HEK293 (cell line): Measurements from ENCODE around the gene SELENOO.

ENCODE experiments used
- CTCF ChIA-PET: fragments of 350-600 bp; formaldehyde crosslinking; extraction: SDS; loops from one replicate; lab custom pipeline; 2021; ENCODE audit warnings: antibody characterized with exemption; lab: Yijun Ruan, JAX
- POLR2A ChIA-PET: fragments of 300-600 bp; formaldehyde crosslinking; extraction: SDS; loops from one replicate; lab custom pipeline; 2020; ENCODE audit warnings: antibody characterized with exemption, inconsistent platforms; lab: Yijun Ruan, JAX
- H3K27ac ChIP-seq: fragments of 200-500 bp; sonication (Bioruptor generic); 2 replicates; pipeline ENCODE4 v1.5.1; 2014; ENCODE audit warnings: low read depth, low read length, control low read depth, inconsistent platforms; ENCODE audit errors: extremely low read depth
- H3K36me3 ChIP-seq, 2 experiments: fragments of 200-500 bp in 1 of 2; sonication (Bioruptor generic) in 1 of 2; 1 replicate in 1 of 2; 2 replicates in 1 of 2; pipeline ENCODE4 v1.5.1; 2014 to 2017; ENCODE audit warnings: inconsistent platforms in 2 of 2, low read length in 2 of 2; ENCODE audit not compliant: control insufficient read depth in 2 of 2, insufficient read depth in 1 of 2
- H3K4me1 ChIP-seq: fragments of 200-500 bp; sonication (Bioruptor generic); 2 replicates; pipeline ENCODE4 v1.5.1; 2014; ENCODE audit warnings: mild to moderate bottlenecking, low read length, inconsistent platforms; ENCODE audit not compliant: control insufficient read depth, insufficient read depth
- H3K4me3 ChIP-seq: 2 replicates; pipeline ENCODE4 v1.5.1; 2011; ENCODE audit warnings: low read depth, mild to moderate bottlenecking, control low read depth, low read length, moderate library complexity
- H3K9me3 ChIP-seq: fragments of 200-500 bp; sonication (Bioruptor generic); 2 replicates; pipeline ENCODE4 v1.5.1; 2014; ENCODE audit warnings: low read depth, low read length, inconsistent platforms; ENCODE audit not compliant: control insufficient read depth, insufficient read depth
- BCL11A ChIP-seq: fragments of 450-650 bp; formaldehyde crosslinking; IDR thresholded peaks from 2 replicates; pipeline ENCODE4 v1.5.1; 2016; ENCODE audit warnings: low read depth, missing biosample characterization, missing genetic modification characterization
- EGR2 ChIP-seq: fragments of 450-650 bp; formaldehyde crosslinking; IDR thresholded peaks from 2 replicates; pipeline ENCODE4 v1.5.1; 2016; ENCODE audit warnings: low read depth, missing biosample characterization, missing genetic modification characterization
- GLIS1 ChIP-seq: fragments of 450-650 bp; formaldehyde crosslinking; IDR thresholded peaks from 2 replicates; pipeline ENCODE4 v1.5.1; 2016; ENCODE audit warnings: missing biosample characterization, missing genetic modification characterization
- GLIS2 ChIP-seq: fragments of 450-650 bp; formaldehyde crosslinking; IDR thresholded peaks from 2 replicates; pipeline ENCODE4 v1.5.1; 2016; ENCODE audit warnings: missing biosample characterization, missing genetic modification characterization
- ZFP69B ChIP-seq: fragments of 450-650 bp; formaldehyde crosslinking; IDR thresholded peaks from 2 replicates; pipeline ENCODE4 v1.5.1; 2016; ENCODE audit warnings: missing biosample characterization, missing genetic modification characterization
- ZIC2 ChIP-seq: fragments of 450-650 bp; formaldehyde crosslinking; IDR thresholded peaks from 2 replicates; pipeline ENCODE4 v1.5.1; 2016; ENCODE audit warnings: missing biosample characterization, missing genetic modification characterization
- ZNF2 ChIP-seq: fragments of 450-650 bp; formaldehyde crosslinking; IDR thresholded peaks from 2 replicates; pipeline ENCODE4 v1.5.1; 2016; ENCODE audit warnings: missing biosample characterization, missing genetic modification characterization
- ZNF501 ChIP-seq: fragments of 450-650 bp; formaldehyde crosslinking; IDR thresholded peaks from 2 replicates; pipeline ENCODE4 v1.5.1; 2016; ENCODE audit warnings: missing biosample characterization, missing genetic modification characterization
- ZNF600 ChIP-seq: fragments of 450-650 bp; formaldehyde crosslinking; IDR thresholded peaks from 2 replicates; pipeline ENCODE4 v1.5.1; 2016; ENCODE audit warnings: missing biosample characterization, missing genetic modification characterization
- ZXDB ChIP-seq: fragments of 450-650 bp; formaldehyde crosslinking; IDR thresholded peaks from 2 replicates; pipeline ENCODE4 v1.5.1; 2016; ENCODE audit warnings: missing biosample characterization, missing genetic modification characterization
- TF ChIP-seq, protein P1 (sequence below): fragments of 450-650 bp; formaldehyde crosslinking; IDR thresholded peaks from 2 replicates; pipeline ENCODE4 v1.5.1; 2016; ENCODE audit warnings: missing biosample characterization, missing genetic modification characterization
- TF ChIP-seq, protein P2 (sequence below): fragments of 450-650 bp; formaldehyde crosslinking; IDR thresholded peaks from 2 replicates; pipeline ENCODE4 v1.5.1; 2016; ENCODE audit warnings: missing biosample characterization, missing genetic modification characterization

Gene SELENOO

DNA sequence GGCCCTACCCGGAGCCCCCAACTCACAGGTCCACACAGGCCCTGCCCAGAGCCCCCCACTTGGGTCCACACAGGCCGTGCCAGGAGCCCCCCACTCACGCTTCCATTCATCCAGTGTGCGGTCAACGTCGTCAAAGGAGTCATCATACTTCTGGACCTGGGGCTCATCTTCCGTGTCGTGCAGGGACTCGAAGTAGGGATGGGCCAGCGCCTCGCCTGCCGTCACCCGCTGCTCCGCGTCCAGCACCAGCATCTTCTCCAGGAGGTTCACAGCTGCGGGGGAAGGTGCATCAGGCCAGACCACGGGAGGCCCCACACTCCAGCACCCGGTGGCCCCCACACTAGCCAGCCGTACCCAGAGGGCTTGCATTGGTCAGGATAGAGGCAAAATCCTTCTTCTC is 54.3 kb downstream of the SELENOO start:
- H3K27ac ChIP-seq, result no peak overlapping the region
- ChIA-PET CTCF (interaction anchor here (0.6 kb wide), 1 partner anchor 32 kb away, joined by 4 read pairs; no protein-coding TSS in a partner anchor), POLR2A (interaction anchor here (1.0 kb wide), 1 partner anchor 10 kb away, joined by 3 read pairs; no protein-coding TSS in a partner anchor)
- H3K9me3 ChIP-seq, result no peaks in the 10 kb centered on the region
- TF ChIP-seq BCL11A (tag by site-specific recombination), result no peak
- peaks cover 0 to 77% of the 10 kb centered on the region in 2 experiments; a peak in 2 of 3 replicates for H3K36me3 ChIP-seq
- H3K4me3 ChIP-seq, result no peak overlapping the region
- H3K4me1 ChIP-seq, result peaks cover 8% of the 10 kb centered on the region

DNA sequence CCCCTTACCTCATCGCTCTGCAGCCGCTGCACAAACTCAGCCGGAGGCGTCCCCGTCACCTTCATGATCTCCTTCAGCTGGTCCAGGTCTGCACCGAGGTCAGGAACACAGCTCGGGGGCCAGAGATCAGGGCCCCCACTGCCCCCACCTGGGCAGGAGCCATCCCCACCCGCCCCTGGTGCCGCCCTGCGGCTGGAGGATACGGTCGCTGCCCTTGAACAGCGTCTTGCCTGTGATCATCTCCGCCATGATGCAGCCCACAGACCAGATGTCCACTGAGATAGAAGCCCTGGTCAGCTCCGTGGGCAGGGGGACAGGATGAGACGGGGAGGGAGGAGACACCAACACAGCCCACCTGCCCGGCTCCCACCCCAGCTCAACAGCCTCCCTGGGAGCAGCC is 54.8 kb downstream of the SELENOO start:
- no peak overlapping the region for H3K27ac ChIP-seq
- ChIA-PET CTCF (no interaction called here), POLR2A (interaction anchor here (0.7 to 1.0 kb wide), 2 partner anchors 10 to 48 kb away, joined by 3 read pairs; no protein-coding TSS in a partner anchor)
- peaks cover 3% of the 10 kb centered on the region; the same call in 1 of the 2 replicates for H3K4me1 ChIP-seq
- peaks cover 0 to 75% of the 10 kb centered on the region in 2 experiments; a peak in 2 of 3 replicates for H3K36me3 ChIP-seq
- no peaks in the 10 kb centered on the region for H3K9me3 ChIP-seq
- no peak overlapping the region for H3K4me3 ChIP-seq
- no peak for TF ChIP-seq ZNF501 (tag by site-specific recombination)
- TF ChIP-seq EGR2, result peak; percentile 69
- TF ChIP-seq, all 188 proteins: peak for 1

DNA sequence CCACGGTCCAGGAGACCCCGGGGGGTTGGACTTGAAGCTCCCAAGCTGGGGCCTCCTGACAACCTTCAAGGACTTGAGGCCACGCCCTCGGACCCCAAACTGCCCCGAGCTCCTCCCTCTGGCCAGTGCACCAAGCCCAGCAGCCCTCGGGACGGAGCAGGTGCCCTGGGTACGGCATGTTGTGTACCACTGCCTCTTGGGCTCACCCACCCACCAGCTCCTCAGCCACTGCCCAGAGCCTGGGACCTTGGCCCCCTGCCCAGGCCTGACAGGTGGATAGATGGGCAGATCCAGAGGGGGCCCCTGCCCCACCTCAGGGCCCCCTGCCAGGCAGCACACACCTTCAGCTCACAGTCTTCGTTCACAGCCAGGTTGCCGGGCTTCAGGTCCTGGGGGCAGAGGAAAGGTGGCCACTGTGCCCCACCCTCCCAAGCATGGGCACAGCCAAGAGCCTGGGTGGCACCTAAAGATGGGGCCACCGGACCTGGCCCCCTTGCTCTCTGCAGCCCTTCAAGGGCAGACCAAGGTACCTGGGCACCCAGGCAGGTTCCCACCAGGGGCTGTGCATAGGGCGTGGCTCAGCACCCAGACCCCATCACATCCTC is 55.5 kb downstream of the SELENOO start:
- ChIA-PET POLR2A (no interaction called here), CTCF (no interaction called here)
- no peak overlapping the region for H3K27ac ChIP-seq

DNA sequence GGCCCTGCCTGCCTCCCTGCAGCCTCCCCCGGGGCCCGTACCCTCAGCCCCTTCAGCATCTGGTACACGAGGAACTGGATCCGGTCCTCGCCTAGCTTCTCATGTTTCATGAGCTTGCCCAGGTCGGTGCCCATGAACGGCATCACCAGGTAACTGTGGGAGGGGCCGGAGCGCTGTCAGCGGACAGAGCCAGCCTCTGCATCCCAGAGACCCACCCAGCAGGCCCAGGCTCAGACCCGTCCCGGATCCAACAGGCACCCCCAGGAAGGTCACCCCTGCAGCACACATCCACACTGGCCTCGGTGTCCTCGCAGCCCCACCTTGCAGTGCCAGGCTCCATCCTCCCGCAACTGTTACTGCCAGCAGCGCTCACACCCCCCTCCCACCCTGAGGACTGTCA is 56.2 kb downstream of the SELENOO start:
- Histone ChIP-seq H3K36me3 (peaks cover 0 to 74% of the 10 kb centered on the region in 2 experiments; a peak in 2 of 3 replicates), H3K9me3 (no peaks in the 10 kb centered on the region), H3K4me1 (peaks cover 2% of the 10 kb centered on the region; the same call in 1 of the 2 replicates), H3K4me3 (no peak overlapping the region), H3K27ac (no peak overlapping the region)
- ChIA-PET CTCF (no interaction called here), POLR2A (no interaction called here)
- TF ChIP-seq ZNF2 (tag by site-specific recombination) (no peak), ZFP69B (tag by site-specific recombination) (no peak), ZNF600 (peak; percentile 23; the same call in 1 of the 2 replicates)
- TF ChIP-seq, protein P1, sequence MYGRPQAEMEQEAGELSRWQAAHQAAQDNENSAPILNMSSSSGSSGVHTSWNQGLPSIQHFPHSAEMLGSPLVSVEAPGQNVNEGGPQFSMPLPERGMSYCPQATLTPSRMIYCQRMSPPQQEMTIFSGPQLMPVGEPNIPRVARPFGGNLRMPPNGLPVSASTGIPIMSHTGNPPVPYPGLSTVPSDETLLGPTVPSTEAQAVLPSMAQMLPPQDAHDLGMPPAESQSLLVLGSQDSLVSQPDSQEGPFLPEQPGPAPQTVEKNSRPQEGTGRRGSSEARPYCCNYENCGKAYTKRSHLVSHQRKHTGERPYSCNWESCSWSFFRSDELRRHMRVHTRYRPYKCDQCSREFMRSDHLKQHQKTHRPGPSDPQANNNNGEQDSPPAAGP (tag by site-specific recombination), result no peak

More for the DNA sequence above, 55.5 kb downstream of the SELENOO start:
- Histone ChIP-seq H3K36me3 (peaks cover 0 to 75% of the 10 kb centered on the region in 2 experiments; a peak in 2 of 3 replicates), H3K4me1 (no peaks in the 10 kb centered on the region), H3K4me3 (no peak overlapping the region), H3K9me3 (no peaks in the 10 kb centered on the region)
- TF ChIP-seq ZXDB, result no peak
- peak; percentile 58 for TF ChIP-seq GLIS1
- TF ChIP-seq GLIS2, result peak; percentile 40; the same call in 1 of the 2 replicates
- no peak for TF ChIP-seq ZIC2
- TF ChIP-seq, protein P2, sequence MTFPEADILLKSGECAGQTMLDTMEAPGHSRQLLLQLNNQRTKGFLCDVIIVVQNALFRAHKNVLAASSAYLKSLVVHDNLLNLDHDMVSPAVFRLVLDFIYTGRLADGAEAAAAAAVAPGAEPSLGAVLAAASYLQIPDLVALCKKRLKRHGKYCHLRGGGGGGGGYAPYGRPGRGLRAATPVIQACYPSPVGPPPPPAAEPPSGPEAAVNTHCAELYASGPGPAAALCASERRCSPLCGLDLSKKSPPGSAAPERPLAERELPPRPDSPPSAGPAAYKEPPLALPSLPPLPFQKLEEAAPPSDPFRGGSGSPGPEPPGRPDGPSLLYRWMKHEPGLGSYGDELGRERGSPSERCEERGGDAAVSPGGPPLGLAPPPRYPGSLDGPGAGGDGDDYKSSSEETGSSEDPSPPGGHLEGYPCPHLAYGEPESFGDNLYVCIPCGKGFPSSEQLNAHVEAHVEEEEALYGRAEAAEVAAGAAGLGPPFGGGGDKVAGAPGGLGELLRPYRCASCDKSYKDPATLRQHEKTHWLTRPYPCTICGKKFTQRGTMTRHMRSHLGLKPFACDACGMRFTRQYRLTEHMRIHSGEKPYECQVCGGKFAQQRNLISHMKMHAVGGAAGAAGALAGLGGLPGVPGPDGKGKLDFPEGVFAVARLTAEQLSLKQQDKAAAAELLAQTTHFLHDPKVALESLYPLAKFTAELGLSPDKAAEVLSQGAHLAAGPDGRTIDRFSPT (tag by site-specific recombination), result peak; percentile 27; the same call in 1 of the 2 replicates
